GM18517 (cell line): ENCODE data around the gene CCDC73.
A peak's percentile ranks its signal among the peaks of the same experiment; 100 is the strongest.
"Not testable (repeated sequence)": the region's sequence is repeated elsewhere in the genome, so short reads cannot be mapped to it uniquely, and the experiment has no call there.

Experiments used
- ATAC-seq: cut with Tn5 transposase; IDR thresholded peaks from one replicate; pipeline ENCODE4 v1.9.1; 2021; ENCODE audit warnings: mild to moderate bottlenecking, moderate library complexity; ENCODE audit not compliant: unreplicated experiment

Gene CCDC73

GRCh38 chr11:32602657-32603415, 191.6 kb downstream of the CCDC73 start:
- no peak for ATAC-seq

- no peak for ATAC-seq
Measured at GRCh38 chr11:32597921-32598320, 196.5 kb downstream of the CCDC73 start.

GRCh38 chr11:32596114-32596513, 198.3 kb downstream of the CCDC73 start:
- ATAC-seq = not testable (repeated sequence)

- ATAC-seq = no peak
Measured at GRCh38 chr11:32594272-32594671, 200.2 kb downstream of the CCDC73 start.

- ATAC-seq = no peak
Measured at GRCh38 chr11:32586576-32587190, 207.8 kb downstream of the CCDC73 start.

GRCh38 chr11:32584921-32585320, 209.5 kb downstream of the CCDC73 start:
- no peak for ATAC-seq

- ATAC-seq = peak; percentile 95
Measured at GRCh38 chr11:32583459-32584271, 210.8 kb downstream of the CCDC73 start, which contains the start of gene EIF3M. Gene EIF3M, plus strand, starts transcription at chr11:32583831. Its CDS starts 57 bp downstream, at chr11:32583888.

- no peak for ATAC-seq
Measured at GRCh38 chr11:32581556-32581955, 212.9 kb downstream of the CCDC73 start.

- ATAC-seq = no peak
Measured at GRCh38 chr11:32580967-32581366, 213.5 kb downstream of the CCDC73 start.

- no peak for ATAC-seq
Measured at GRCh38 chr11:32576456-32576855, 218.0 kb downstream of the CCDC73 start.

GRCh38 chr11:32575070-32575469, 219.4 kb downstream of the CCDC73 start:
- ATAC-seq = no peak

GRCh38 chr11:32574421-32574820, 220.0 kb downstream of the CCDC73 start:
- ATAC-seq = no peak

GRCh38 chr11:32573228-32573627, 221.2 kb downstream of the CCDC73 start:
- ATAC-seq = no peak

GRCh38 chr11:32571039-32571438, 223.4 kb downstream of the CCDC73 start:
- no peak for ATAC-seq

- no peak for ATAC-seq
Measured at GRCh38 chr11:32569313-32569881, 225.1 kb downstream of the CCDC73 start.

- ATAC-seq = no peak
Measured at GRCh38 chr11:32567154-32567553, 227.3 kb downstream of the CCDC73 start.

- no peak for ATAC-seq
Measured at GRCh38 chr11:32566517-32566916, 227.9 kb downstream of the CCDC73 start.

- no peak for ATAC-seq
Measured at GRCh38 chr11:32563600-32563959, 230.9 kb downstream of the CCDC73 start.

- no peak for ATAC-seq
Measured at GRCh38 chr11:32562839-32563599, 231.4 kb downstream of the CCDC73 start.

GRCh38 chr11:32561835-32562234, 232.6 kb downstream of the CCDC73 start:
- ATAC-seq = no peak

GRCh38 chr11:32555895-32556294, 238.6 kb downstream of the CCDC73 start:
- ATAC-seq = no peak
